HUES64 (cell line): ENCODE data around the gene NPL.

ENCODE experiments used
- H3K27ac ChIP-seq: 2 replicates; pipeline ENCODE4 v1.7.0; 2013; ENCODE audit warnings: low read depth, low read length, inconsistent platforms
- H3K27me3 ChIP-seq: 2 replicates; pipeline ENCODE4 v1.6.1; 2013; ENCODE audit warnings: mild to moderate bottlenecking, low read length; ENCODE audit not compliant: insufficient read depth
- H3K36me3 ChIP-seq: 2 replicates; pipeline ENCODE4 v1.6.1; 2013; ENCODE audit warnings: mild to moderate bottlenecking, low read length; ENCODE audit not compliant: insufficient read depth
- H3K4me1 ChIP-seq: 2 replicates; pipeline ENCODE4 v1.6.1; 2013; ENCODE audit warnings: mild to moderate bottlenecking, low read length, moderate library complexity; ENCODE audit not compliant: insufficient read depth
- H3K4me3 ChIP-seq: 2 replicates; pipeline ENCODE4 v1.5.1; 2013; ENCODE audit warnings: mild to moderate bottlenecking, low read length, moderate library complexity
- H3K9ac ChIP-seq: 2 replicates; pipeline ENCODE4 v1.6.1; 2013; ENCODE audit warnings: mild to moderate bottlenecking, low read depth, low read length
- H3K9me3 ChIP-seq: 2 replicates; pipeline ENCODE4 v1.6.1; 2013; ENCODE audit warnings: low read depth, low read length; ENCODE audit not compliant: insufficient read depth
- WGBS: fragments of 150-250, 120-280 bp; methylation state at CpG from one replicate; pipeline ENCODE4 v1.1.7; 2013; ENCODE audit warnings: missing lambda C conversion rate; 5-methylcytosine and 5-hydroxymethylcytosine counted together

Gene NPL

DNA sequence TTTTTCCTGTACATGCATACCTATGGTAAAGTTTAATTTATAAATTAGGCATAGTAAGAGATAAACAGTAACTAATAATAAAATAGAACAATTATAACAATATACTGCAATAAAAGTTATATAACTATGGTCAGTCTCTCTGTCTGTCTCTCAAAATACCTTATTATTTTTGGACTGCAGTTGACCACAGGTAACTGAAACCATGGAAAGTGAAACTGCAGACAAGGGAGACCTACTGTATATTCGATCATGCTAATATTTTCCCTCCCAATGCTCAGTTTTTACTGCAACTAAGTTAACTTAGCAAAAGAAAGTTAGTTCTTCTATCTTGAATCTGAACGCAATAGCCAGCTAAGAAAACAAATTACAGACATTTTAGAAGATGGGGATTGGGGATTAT is 37.3 kb downstream of the NPL start:
- no peak overlapping the region for H3K4me3 ChIP-seq
- H3K27me3 ChIP-seq: no peaks in the 10 kb centered on the region
- 96% methylated on average over 2 of the region's 2 CpGs for WGBS
- no peak overlapping the region for H3K9ac ChIP-seq
- H3K36me3 ChIP-seq: no peaks in the 10 kb centered on the region
- H3K4me1 ChIP-seq: no peaks in the 10 kb centered on the region
- H3K27ac ChIP-seq: no peak overlapping the region
- no peaks in the 10 kb centered on the region for H3K9me3 ChIP-seq

DNA sequence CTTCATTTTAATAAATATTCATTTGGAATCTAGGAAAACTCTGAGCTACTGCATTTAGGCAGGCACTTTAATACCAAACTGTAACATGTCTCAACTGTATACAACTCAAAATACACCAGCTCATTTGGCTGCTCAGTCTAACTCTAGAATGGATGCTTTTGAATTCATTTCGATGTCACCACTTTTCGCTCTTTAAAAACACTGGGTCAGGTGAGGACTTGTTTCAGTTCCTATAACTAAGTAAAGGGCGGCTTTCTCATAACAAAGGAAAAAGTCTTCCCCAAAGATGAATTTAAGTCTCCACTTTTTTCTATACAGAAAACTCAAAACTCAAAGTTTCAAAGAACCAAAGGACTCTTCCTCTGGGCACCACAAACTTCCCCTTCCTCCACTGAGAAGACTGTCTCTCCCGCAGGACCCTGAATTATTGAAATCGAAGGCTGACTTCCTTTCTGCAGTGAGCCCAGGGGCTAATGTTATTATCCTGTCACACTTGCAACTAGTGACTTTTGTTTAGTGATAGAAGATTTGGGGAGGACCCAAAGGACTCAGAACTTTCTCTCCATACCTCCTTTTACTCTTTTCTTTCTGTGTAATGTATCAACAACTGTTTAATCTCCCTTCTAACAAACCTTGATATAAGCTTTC is 39.8 kb downstream of the NPL start:
- Histone ChIP-seq H3K36me3 (no peaks in the 10 kb centered on the region), H3K4me3 (no peak overlapping the region), H3K27me3 (no peaks in the 10 kb centered on the region), H3K9me3 (no peaks in the 10 kb centered on the region), H3K9ac (no peak overlapping the region), H3K4me1 (no peaks in the 10 kb centered on the region), H3K27ac (no peak overlapping the region)
- 84% methylated on average over 5 of the region's 5 CpGs for WGBS

DNA sequence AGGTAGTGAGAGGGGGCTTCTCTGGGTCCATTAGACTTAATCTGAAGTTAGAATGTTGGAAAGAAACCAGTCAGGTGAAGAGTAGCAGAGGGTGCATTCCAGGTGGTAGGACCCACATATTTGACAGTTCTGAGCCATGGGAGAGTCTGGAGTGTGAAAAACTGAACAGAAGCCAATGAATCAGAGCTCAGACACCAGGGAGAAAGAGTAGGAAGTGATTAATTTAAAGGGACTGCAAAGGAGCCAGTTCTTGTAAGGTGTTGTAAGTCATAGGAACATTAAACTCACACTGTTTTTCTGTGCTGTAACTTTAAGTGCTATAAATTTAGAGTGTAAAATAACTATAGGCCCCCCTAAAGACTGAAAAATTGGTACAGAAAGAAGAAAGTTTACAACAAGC is 43.7 kb downstream of the NPL start:
- Histone ChIP-seq H3K36me3 (no peaks in the 10 kb centered on the region), H3K4me1 (no peaks in the 10 kb centered on the region), H3K4me3 (no peak overlapping the region), H3K9ac (no peak overlapping the region), H3K27me3 (no peaks in the 10 kb centered on the region), H3K27ac (no peak overlapping the region), H3K9me3 (no peaks in the 10 kb centered on the region)

DNA sequence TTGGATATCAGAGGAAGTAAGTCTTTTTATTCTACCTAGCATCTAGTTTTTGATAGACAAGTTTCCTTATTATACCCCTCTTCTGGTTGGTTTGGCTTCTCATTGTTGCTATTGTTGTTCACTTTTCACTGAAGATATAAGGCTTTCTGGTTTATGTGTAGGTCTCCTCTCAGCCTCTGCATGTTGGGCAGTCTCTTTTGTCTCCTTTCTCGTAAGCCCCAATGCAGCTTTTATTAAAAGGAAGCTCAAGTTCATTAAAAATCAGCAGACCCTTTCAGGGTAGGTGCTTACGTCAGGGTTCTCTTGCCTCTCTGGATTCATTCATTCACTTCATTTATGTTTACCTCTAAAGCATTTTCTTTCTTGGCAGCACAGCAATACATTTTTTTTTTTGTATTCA is 44.8 kb downstream of the NPL start:
- Histone ChIP-seq H3K4me1 (no peaks in the 10 kb centered on the region), H3K27ac (no peak overlapping the region), H3K9ac (no peak overlapping the region), H3K4me3 (no peak overlapping the region), H3K9me3 (no peaks in the 10 kb centered on the region), H3K36me3 (no peaks in the 10 kb centered on the region), H3K27me3 (no peaks in the 10 kb centered on the region)
- 89% methylated on average over 2 of the region's 2 CpGs for WGBS

DNA sequence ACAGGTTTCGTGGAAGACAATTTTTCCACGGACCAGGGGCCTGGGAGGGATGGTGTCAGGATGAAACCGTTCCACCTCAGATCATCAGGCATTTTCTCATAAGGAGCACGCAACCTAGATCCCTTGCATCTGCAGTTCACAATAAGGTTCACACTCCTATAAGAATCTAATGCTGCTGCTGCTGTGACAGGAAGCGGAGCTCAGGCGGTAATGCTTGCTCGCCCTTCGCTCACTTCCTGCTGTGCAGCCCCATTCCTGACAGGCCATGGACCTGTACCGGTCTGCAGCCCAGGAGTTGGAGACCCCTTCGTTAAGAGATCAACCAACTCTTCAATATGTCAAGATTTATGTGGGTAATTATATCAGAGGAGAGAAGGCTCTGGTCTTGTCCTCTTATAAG is 46.2 kb downstream of the NPL start:
- Histone ChIP-seq H3K4me3 (no peak overlapping the region), H3K36me3 (peaks cover 4% of the 10 kb centered on the region; the same call in 1 of the 2 replicates), H3K9me3 (no peaks in the 10 kb centered on the region), H3K27me3 (no peaks in the 10 kb centered on the region), H3K9ac (no peak overlapping the region), H3K27ac (no peak overlapping the region), H3K4me1 (no peaks in the 10 kb centered on the region)
- WGBS: 77% methylated on average over 9 of the region's 10 CpGs

DNA sequence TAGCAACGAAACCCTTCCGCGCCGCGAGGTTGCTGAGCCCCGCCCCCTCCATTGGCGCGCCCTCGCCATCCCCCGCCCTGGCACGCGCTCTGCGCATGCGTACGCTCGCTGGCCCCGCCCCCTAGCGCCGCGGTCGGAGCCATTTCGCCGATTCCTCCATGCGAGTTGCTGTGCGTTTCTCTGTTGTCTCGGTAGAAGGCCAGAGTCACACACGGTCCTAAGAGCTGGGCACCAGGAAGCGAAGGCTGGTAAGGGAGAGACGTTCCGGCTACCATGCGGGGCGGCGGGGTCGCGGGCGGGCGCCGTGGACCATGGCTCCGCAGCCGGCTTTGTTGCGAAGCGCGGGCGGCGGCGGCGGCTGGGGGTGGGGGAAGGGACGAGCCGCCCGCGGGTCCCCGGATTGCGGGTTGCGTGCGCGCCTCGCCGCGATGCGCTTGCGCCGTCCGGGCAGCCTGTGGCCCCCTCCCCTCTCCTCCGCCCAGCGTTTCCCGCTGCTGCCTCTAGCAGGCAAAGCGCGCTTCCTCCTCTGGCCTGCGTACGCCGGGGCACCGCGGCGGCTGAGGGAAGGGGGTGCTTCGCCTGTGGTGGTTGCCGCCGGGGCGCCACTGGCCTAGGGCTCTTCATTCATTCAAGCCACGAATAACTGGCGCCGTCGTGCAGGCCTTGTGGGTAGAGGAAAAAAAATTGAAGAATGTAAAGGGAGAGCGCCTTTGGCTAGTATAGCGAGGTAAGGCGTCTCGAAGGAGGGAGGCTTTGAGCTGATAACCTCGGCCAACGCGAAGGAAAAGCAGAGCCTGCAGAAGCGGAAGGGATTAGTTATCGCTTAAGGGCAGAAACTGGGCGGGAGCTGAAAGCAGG is 49.9 kb downstream of the NPL start, which contains the start of gene DHX9:
TSS of gene DHX9 (plus strand) at position 139 of the 858 bp plus-strand sequence. CDS start 3,220 bp downstream, outside the sequence.
- under 1% methylated on average over 90 of the region's 92 CpGs for WGBS
- H3K9me3 ChIP-seq: no peaks in the 10 kb centered on the region
- peak within 1 kb of the TSS; percentile 100 for H3K9ac ChIP-seq
- peak within 1 kb of the TSS; percentile 100 for H3K27ac ChIP-seq
- H3K4me3 ChIP-seq: peak within 1 kb of the TSS; percentile 100
- peaks cover 20% of the 10 kb centered on the region for H3K4me1 ChIP-seq
- no peaks in the 10 kb centered on the region for H3K27me3 ChIP-seq
- peaks cover 36% of the 10 kb centered on the region for H3K36me3 ChIP-seq

DNA sequence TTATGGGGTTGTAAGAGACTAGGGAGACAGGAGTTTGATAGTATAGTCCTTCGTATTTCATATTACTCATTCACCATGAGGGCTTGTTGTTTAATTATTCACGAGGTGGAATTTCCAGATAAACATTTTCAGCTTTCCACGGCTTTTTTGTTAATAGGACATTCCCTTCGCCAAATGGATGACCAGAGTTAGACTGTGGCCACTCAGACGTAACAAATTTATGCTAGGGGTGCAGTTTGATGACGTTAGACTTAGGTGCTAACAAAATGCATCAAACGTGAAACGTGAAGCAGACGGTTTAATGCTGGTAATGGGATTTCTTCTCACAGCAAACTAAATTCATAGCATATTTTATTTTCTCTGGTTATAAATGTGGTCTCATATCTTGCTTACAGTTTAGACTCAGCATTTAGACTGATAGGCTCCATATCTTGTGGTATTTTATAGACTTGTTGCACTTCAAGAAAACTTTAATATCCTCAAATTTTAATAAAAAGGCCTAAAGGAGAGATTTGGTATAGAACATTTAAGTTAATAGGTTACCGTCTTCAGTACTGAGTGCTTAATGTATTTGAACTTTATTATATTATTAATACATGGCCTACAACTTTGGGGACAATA is 51.9 kb downstream of the NPL start:
- Histone ChIP-seq H3K27me3 (no peaks in the 10 kb centered on the region), H3K4me1 (peaks cover 31% of the 10 kb centered on the region), H3K9ac (peak overlapping the region; percentile 100), H3K27ac (no peak overlapping the region), H3K4me3 (peak overlapping the region; percentile 100), H3K36me3 (peaks cover 56% of the 10 kb centered on the region), H3K9me3 (no peaks in the 10 kb centered on the region)
- 18% methylated on average over 8 of the region's 10 CpGs for WGBS

DNA sequence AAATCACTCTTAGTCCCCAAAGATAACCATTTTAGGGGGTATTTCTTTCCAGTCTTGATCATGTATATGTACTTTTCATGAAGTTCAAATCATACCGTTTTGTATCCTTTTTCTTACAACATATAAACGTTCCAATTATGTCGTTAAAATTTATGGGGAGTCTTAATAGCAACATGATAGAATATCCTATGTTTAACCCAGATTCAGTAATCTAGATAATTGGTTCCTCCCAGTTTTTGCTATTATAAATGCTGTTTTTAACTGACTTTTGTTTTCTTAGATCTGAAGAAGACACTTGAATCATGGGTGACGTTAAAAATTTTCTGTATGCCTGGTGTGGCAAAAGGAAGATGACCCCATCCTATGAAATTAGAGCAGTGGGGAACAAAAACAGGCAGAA is 52.7 kb downstream of the NPL start:
- Histone ChIP-seq H3K4me3 (peak overlapping the region; percentile 100), H3K4me1 (peaks cover 31% of the 10 kb centered on the region), H3K27ac (no peak overlapping the region), H3K27me3 (no peaks in the 10 kb centered on the region), H3K9ac (peak overlapping the region; percentile 29), H3K9me3 (no peaks in the 10 kb centered on the region), H3K36me3 (peaks cover 64% of the 10 kb centered on the region)
- WGBS: 77% methylated on average over 1 of the region's 4 CpGs

DNA sequence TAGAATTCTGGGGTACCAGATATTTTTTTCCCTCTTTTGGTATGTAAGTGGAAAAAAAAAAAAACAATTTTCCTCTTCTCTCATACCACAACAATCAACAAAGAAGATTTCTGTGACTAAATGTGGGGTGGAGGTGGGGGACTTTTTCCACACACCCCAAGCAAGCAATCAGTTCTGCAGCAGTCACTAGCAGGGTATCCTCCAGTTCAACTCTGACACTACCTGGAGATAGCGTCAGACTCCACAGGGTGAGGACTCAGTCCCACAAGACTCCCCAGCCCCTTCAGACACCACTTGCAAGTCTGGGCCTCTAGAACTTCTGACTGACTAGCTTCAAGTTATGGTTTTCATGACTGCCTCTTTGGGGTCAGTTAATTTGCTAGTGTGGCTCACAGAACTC is 55.8 kb downstream of the NPL start:
- H3K9me3 ChIP-seq: no peaks in the 10 kb centered on the region
- H3K9ac ChIP-seq: no peak overlapping the region
- no peak overlapping the region for H3K27ac ChIP-seq
- WGBS: 92% methylated on average over 1 of the region's 1 CpG
- no peaks in the 10 kb centered on the region for H3K27me3 ChIP-seq
- H3K4me1 ChIP-seq: peaks cover 31% of the 10 kb centered on the region
- peaks cover 95% of the 10 kb centered on the region for H3K36me3 ChIP-seq
- H3K4me3 ChIP-seq: no peak overlapping the region

DNA sequence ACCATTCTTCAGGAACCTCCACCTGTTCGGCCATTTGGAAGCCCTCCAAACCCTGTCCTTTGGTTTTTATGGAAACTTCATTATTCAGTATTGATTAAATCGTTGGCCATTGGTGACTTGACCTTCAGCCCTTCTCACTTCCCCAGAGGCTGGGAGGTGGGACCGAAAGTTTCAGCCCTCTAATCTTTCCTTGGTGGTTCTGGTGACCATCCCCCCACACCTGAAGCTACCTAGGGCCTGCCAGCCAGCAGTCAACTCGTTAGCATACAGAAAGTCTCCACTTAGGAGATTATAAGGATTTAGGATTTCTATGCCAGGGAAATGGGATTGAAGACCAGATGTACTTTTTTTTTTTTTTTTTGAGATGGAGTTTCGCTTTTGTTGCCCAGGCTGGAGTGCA is 56.3 kb downstream of the NPL start:
- peaks cover 96% of the 10 kb centered on the region for H3K36me3 ChIP-seq
- no peak overlapping the region for H3K27ac ChIP-seq
- no peaks in the 10 kb centered on the region for H3K27me3 ChIP-seq
- 86% methylated on average over 5 of the region's 5 CpGs for WGBS
- no peak overlapping the region for H3K9ac ChIP-seq
- H3K9me3 ChIP-seq: no peaks in the 10 kb centered on the region
- H3K4me1 ChIP-seq: peaks cover 31% of the 10 kb centered on the region
- H3K4me3 ChIP-seq: no peak overlapping the region

DNA sequence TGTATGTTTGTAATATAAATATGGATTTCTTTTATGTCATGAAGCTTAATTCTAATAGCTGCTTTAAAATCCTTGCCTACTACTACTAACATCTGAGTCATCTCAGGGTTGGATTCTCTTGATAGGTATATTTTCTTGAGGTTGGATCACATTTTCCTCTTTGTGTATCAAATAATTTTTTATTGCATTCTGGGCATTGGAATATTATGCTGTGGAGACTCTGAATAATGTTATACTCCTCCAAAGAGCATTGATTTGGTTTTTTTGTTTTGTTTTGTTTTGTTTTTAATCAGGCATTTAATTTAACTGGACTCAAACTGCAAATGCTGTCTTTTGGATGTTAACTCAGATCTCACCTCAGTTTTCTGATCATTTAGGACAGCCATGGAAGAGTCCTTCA is 57.5 kb downstream of the NPL start:
- Histone ChIP-seq H3K9me3 (no peaks in the 10 kb centered on the region), H3K27me3 (no peaks in the 10 kb centered on the region), H3K36me3 (peaks cover 100% of the 10 kb centered on the region), H3K9ac (no peak overlapping the region), H3K4me3 (no peak overlapping the region), H3K27ac (no peak overlapping the region), H3K4me1 (peaks cover 22% of the 10 kb centered on the region)
